Thymus (tissue), 11 donors: ENCODE results near the gene CRACR2B. TPM values are rescaled to one million over a fixed set of nuclear protein-coding genes. Genes with fewer than 3 reads are reported as not detected.
A peak's percentile ranks its signal among the peaks of the same experiment; 100 is the strongest.

Experiments
- DNase-seq, 9 donors: peaks; one replicate each; pipeline ENCODE4 v3.0.0-alpha.2; 2013; ENCODE audit warnings: low spot score in 9 of 9, low read depth in 6 of 9, missing footprints in 1 of 9
- H3K27ac ChIP-seq, 2 donors: one replicate each; pipeline ENCODE4 v1.5.1; 2013; ENCODE audit warnings: control low read depth in 1 of 2, low read depth in 1 of 2, low read length in 1 of 2, mild to moderate bottlenecking in 1 of 2, moderate library complexity in 1 of 2
- H3K27me3 ChIP-seq, 2 donors: one replicate each; pipeline ENCODE4 v1.5.1; 2013; ENCODE audit warnings: low read length in 1 of 2; ENCODE audit not compliant: control insufficient read depth in 2 of 2, insufficient read depth in 1 of 2
- H3K36me3 ChIP-seq, 2 donors: one replicate each; pipeline ENCODE4 v1.5.1; 2013; ENCODE audit warnings: low read length in 1 of 2, mild to moderate bottlenecking in 1 of 2, moderate library complexity in 1 of 2; ENCODE audit not compliant: control insufficient read depth in 2 of 2, insufficient read depth in 2 of 2
- H3K4me1 ChIP-seq, 2 donors: one replicate each; pipeline ENCODE4 v1.5.1; 2013; ENCODE audit warnings: low read length in 2 of 2; ENCODE audit not compliant: control insufficient read depth in 2 of 2, insufficient read depth in 2 of 2
- H3K4me3 ChIP-seq, 2 donors: one replicate each; pipeline ENCODE4 v1.5.1; 2013; ENCODE audit warnings: low read length in 2 of 2, control low read depth in 1 of 2, mild to moderate bottlenecking in 1 of 2
- H3K9me3 ChIP-seq, 2 donors: one replicate each; pipeline ENCODE4 v1.5.1; 2013; ENCODE audit warnings: low read length in 1 of 2, mild to moderate bottlenecking in 1 of 2; ENCODE audit not compliant: control insufficient read depth in 2 of 2, insufficient read depth in 1 of 2
- WGBS: extraction: QIAGEN DNeasy Blood & Tissue Kit; methylation state at CpG from one replicate; pipeline ENCODE4 v1.1.7; 2013; 5-methylcytosine and 5-hydroxymethylcytosine counted together
- polyA plus RNA-seq: library from polyadenylated mRNA; stranded (reverse); fragments of 200-250 nt; gene quantifications from one replicate; pipeline ENCODE4 v1.2.3, GENCODE V29; 2013
- total RNA-seq: library from RNA; stranded (reverse); fragments of 120-200 nt; gene quantifications from one replicate; pipeline ENCODE4 v1.2.4, GENCODE V29; 2013
- donor health status: healthy.

CRACR2B gene
- total and polyA plus RNA-seq, 2 donors, result 0.57 to 6.2 TPM

GRCh38 chr11:794013-794765, 33.5 kb upstream of the CRACR2B start:
- Histone ChIP-seq H3K4me1 (peaks cover 25 to 31% of the 10 kb centered on the region in 2 donors), H3K27me3 (peaks cover 7 to 19% of the 10 kb centered on the region in 2 donors), H3K27ac (no peak overlapping the region), H3K36me3 (peaks cover 18 to 37% of the 10 kb centered on the region in 2 donors), H3K4me3 (no peak overlapping the region), H3K9me3 (peaks cover 0 to 3% of the 10 kb centered on the region in 2 donors)
- no peak for DNase-seq
- 96% methylated on average over 31 of the region's 31 CpGs for WGBS

DNA sequence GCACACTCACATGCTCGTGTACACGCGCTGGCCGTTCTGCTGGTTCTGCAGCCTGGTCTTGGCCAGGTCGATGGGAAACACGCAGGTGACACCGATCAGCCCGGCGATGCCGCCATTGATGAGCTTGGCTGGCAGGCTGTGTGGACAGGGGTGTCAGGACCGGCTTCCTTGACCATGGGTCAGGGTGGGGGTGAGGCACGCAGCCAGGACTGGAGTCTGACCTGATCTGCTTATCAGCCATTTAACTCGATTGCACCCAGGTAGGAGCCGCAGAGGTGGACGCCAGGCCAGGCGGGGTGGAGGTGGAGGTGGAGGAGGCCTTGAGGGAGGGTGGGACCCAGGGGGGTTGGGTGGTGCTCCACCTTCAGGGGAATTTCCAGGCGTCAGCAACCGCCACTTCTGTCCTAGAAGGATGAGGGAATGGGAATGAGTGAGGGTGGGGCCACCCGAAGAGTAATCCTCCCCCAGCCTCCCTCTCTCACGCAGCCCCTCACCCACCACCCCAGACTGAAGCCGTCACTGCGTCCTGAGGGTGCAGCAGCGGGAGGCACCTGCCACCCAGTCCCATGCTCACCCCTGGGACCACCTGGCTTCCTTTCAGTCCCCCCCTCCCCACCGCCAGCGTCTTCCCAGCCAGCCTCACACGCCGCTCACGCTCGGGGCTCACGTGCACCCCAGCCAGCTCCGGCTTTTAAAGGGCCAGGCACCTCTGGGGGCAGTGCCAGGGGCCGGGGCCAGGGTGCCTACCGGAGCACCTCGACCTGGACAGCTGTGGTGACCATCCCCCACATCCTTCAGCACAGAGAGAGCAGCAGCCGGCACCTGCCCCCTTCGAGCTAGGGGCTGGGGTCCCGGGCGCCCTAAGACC, 32.7 kb upstream of the CRACR2B start:
- Histone ChIP-seq H3K36me3 (peaks cover 22 to 46% of the 10 kb centered on the region in 2 donors), H3K27me3 (peaks cover 0 to 11% of the 10 kb centered on the region in 2 donors), H3K4me1 (peaks cover 25 to 31% of the 10 kb centered on the region in 2 donors), H3K27ac (no peak overlapping the region), H3K9me3 (peaks cover 0 to 3% of the 10 kb centered on the region in 2 donors), H3K4me3 (peak overlapping the region; percentile 81 to 82)
- WGBS, result 67% methylated on average over 38 of the region's 38 CpGs
- DNase-seq, result peak in 2 of 9 donors; percentile 42 to 50

DNA sequence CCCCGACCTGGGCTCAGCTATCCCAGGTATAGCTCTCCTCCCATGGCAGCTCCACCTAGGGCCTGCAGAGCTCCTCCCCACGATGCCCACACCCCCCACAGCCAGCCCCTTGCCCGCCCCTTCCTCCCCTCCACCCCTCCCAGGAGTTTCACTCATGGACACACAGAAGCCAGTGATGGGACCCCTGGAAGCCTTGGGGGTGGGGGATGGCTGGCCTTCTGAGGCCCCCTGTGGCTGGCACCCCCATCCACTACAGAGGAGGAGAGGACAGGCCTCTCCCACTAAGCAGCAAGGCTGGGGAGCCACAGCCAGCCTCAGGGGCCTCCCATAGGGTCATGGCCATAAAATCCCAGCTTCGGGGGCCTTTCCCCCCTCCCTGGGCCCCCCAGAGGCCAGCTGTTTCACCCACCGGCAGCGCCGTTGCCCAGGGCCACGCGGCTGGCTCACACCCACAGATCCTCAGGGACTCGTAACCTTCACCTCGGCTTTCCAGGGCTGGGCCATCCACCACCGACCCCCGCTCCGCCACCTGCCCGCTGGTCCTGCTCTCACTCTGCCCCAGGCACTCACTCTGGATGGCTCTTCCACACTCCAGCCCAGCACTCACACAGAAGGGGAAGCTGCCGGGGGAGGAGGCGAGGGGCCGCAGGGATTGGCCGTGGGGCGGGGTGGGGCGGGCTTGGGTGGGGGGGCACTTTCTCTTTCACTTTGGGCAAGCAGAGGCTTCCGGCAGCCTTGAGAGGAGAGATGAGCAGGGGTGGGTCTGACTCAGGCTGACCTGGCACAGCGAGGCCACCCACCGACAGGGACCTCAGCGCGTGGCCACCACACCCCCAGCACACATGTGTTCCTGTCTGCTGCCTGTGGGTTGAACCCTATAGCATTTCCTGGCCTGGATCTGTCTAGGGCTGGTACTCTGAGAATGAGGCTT, 31.8 kb upstream of the CRACR2B start:
- peak in 5 of 9 donors; percentile 54 to 85 (median 74) for DNase-seq
- H3K36me3 ChIP-seq, result peaks cover 30 to 54% of the 10 kb centered on the region in 2 donors
- H3K27me3 ChIP-seq, result peaks cover 0 to 2% of the 10 kb centered on the region in 2 donors
- peaks cover 0 to 3% of the 10 kb centered on the region in 2 donors for H3K9me3 ChIP-seq
- peaks cover 23 to 31% of the 10 kb centered on the region in 2 donors for H3K4me1 ChIP-seq
- WGBS, result 7% methylated on average over 26 of the region's 26 CpGs
- H3K27ac ChIP-seq, result peak overlapping the region; percentile 90 to 92
- H3K4me3 ChIP-seq, result peak overlapping the region; percentile 81 to 82

DNA sequence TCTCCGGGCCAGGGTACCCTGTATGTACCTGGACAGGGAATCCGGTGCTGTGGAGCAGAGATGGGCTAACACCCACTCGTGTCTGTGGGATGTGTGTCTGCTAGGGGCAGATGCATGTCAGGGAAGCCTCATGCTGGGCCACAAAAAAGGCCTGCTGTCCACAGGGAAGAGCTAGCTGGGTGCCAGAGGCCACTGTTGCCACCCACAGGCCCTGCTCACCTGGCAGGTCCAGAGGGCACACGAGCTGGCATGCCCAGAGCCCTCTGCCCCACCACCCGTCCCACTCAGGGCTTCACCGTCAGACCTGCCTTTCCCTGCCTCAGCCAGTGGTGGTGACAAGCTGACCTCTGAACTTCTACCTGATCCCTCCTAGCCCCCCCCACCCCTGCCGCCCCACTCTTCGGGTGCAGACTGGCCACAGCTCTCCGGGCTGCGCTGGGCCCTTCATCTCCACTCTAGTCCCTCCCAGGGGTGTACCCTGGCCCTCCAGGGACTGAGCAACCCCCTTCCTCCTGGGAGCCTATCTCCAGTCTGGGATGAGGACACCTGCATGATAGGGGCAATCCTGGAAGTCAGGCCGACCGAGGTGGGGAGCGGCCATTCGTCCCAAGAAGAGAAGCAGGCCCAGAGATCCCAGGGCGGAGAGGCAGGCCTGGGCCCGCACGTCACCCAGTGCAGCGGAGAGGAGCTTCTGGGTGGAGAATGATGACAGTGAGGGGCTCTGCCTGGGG, 31.0 kb upstream of the CRACR2B start:
- peak overlapping the region; percentile 90 to 92 for H3K27ac ChIP-seq
- no peaks in the 10 kb centered on the region for H3K27me3 ChIP-seq
- H3K4me3 ChIP-seq, result peak overlapping the region; percentile 81 to 82
- no peak for DNase-seq
- peaks cover 34 to 53% of the 10 kb centered on the region in 2 donors for H3K36me3 ChIP-seq
- peaks cover 0 to 3% of the 10 kb centered on the region in 2 donors for H3K9me3 ChIP-seq
- WGBS, result 38% methylated on average over 18 of the region's 18 CpGs
- H3K4me1 ChIP-seq, result peaks cover 21 to 31% of the 10 kb centered on the region in 2 donors

DNA sequence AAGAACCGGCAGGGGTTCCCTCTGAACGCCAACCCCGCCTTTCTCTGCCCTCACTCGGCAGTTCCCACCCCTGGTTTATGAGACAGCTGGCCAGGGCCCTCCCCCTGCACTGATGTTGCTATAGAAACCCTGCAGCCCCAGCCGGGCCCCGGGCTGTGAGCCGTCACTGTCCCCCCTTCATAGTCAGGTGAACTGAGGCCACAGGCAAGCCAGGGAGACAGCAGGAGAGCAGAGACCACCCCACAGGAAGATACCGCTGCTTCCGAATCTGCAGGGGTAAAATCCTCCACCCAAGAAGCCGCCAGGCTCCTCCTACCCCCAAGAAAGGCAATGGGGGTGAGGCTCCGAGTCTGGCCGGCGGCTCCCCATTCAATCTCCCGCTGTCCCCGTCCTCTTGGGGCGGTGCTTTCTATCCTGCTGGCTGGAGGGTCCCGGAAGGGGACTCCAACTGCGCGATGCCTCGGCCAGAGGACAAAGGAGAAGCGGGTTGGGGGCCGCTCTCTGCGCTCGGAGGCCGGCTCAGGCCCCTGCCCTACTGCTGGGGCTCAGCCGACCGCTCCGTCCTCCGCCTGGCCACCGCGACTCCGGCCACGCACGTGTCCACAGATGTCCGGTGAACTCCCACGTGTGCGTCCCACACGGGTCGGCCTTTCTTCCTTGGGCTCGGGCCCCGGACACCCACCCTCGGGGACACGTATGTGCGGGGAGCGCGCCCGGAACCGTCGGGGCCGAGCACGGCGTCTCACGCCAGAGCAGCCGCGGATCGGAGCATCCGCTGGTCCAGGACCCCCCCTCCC, 30.2 kb upstream of the CRACR2B start:
- WGBS, result under 1% methylated on average over 57 of the region's 57 CpGs
- Histone ChIP-seq H3K4me1 (peaks cover 21 to 32% of the 10 kb centered on the region in 2 donors), H3K27me3 (no peaks in the 10 kb centered on the region), H3K36me3 (peaks cover 35 to 54% of the 10 kb centered on the region in 2 donors), H3K4me3 (peak overlapping the region; percentile 81 to 82), H3K9me3 (peaks cover 0 to 3% of the 10 kb centered on the region in 2 donors), H3K27ac (peak overlapping the region; percentile 90 to 92)
- DNase-seq, result peak in 6 of 9 donors; percentile 52 to 85 (median 70)

DNA sequence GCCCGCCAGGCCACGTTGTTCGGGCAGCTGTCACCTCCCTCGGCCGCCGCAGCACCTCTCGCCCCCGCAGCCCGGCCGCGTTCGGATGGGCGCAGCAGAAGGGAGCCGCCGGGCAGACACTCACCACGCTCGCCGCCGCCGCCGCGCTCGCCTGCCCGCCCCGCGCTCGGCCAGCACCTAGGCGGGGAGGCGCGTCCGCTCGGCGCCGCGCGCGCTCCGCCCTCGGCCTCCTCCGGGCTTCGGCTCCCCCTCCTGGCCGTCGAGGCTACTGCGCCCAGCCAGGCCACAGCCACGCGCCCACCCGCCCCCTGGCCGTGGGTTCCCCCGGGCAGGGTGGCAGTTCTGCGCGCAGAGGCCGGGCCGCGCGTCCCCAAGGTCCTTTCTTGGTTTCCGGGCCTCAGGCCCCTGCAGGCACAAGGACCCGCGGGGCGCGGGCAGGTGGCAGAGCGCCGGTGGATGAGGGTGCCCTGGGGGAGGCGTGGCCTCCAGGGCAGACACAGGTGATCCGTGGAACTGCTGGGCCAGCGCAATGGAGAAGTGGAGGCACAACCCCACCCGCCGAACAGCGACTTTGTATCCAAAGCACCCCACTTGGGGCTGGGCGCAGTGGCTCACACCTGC, 29.5 kb upstream of the CRACR2B start, which contains the start of gene SLC25A22:
Gene SLC25A22, minus strand, starts transcription at position 189 of the 621 bp plus-strand sequence. CDS start 3,275 bp downstream, outside the sequence.
- Histone ChIP-seq H3K4me3 (peak within 1 kb of the TSS; percentile 81 to 82), H3K27ac (peak within 1 kb of the TSS; percentile 90 to 92), H3K4me1 (peaks cover 22 to 38% of the 10 kb centered on the region in 2 donors), H3K9me3 (peaks cover 0 to 3% of the 10 kb centered on the region in 2 donors), H3K27me3 (no peaks in the 10 kb centered on the region), H3K36me3 (peaks cover 37 to 56% of the 10 kb centered on the region in 2 donors)
- DNase-seq, result peak in 5 of 9 donors; percentile 57 to 83 (median 75)
- WGBS, result 4% methylated on average over 69 of the region's 69 CpGs

- WGBS, result 98% methylated on average over 32 of the region's 32 CpGs
- no peak for DNase-seq
- H3K4me3 ChIP-seq, result no peak overlapping the region
- no peak overlapping the region for H3K27ac ChIP-seq
- peaks cover 37 to 54% of the 10 kb centered on the region in 2 donors for H3K4me1 ChIP-seq
- no peaks in the 10 kb centered on the region for H3K27me3 ChIP-seq
- peaks cover 0 to 3% of the 10 kb centered on the region in 2 donors for H3K9me3 ChIP-seq
- H3K36me3 ChIP-seq, result peaks cover 38 to 43% of the 10 kb centered on the region in 2 donors
Observed at GRCh38 chr11:799641-800316, 27.9 kb upstream of the CRACR2B start.
